AG08396 (cell line): Measurements from ENCODE around the gene GFRA1.

ENCODE experiments used
- DNase-seq: peaks from one replicate; pipeline ENCODE4 v3.0.0; 2012; ENCODE audit warnings: low spot score, mixed read lengths

Gene GFRA1

GRCh38 chr10:116027355-116027754 is 245.7 kb downstream of the GFRA1 start:
- no peak for DNase-seq

GRCh38 chr10:116026725-116027124 is 246.3 kb downstream of the GFRA1 start:
- DNase-seq: no peak

GRCh38 chr10:116026315-116026714 is 246.7 kb downstream of the GFRA1 start:
- no peak for DNase-seq

GRCh38 chr10:116024271-116024878 is 248.6 kb downstream of the GFRA1 start:
- no peak for DNase-seq

- no peak for DNase-seq
These were observed 255.6 kb downstream of the GFRA1 start for GRCh38 chr10:116017405-116017804.

GRCh38 chr10:116015583-116016333 is 257.2 kb downstream of the GFRA1 start:
- no peak for DNase-seq

GRCh38 chr10:116014871-116015582 is 258.0 kb downstream of the GFRA1 start:
- no peak for DNase-seq

- no peak for DNase-seq
These were observed 258.7 kb downstream of the GFRA1 start for GRCh38 chr10:116014326-116014725.

- DNase-seq: no peak
These were observed 261.1 kb downstream of the GFRA1 start for GRCh38 chr10:116011929-116012328.

GRCh38 chr10:116007256-116007891 is 265.6 kb downstream of the GFRA1 start:
- DNase-seq: no peak
